Measurements from ENCODE around the gene SPECC1. TPM values are rescaled to one million over a fixed set of nuclear protein-coding genes. Genes with fewer than 3 reads are reported as not detected.

Gene SPECC1
- total and polyA plus RNA-seq, 2 of the 4 experiments (the other 2 are of a cell fraction): 16.9 to 26.2 TPM

DNA sequence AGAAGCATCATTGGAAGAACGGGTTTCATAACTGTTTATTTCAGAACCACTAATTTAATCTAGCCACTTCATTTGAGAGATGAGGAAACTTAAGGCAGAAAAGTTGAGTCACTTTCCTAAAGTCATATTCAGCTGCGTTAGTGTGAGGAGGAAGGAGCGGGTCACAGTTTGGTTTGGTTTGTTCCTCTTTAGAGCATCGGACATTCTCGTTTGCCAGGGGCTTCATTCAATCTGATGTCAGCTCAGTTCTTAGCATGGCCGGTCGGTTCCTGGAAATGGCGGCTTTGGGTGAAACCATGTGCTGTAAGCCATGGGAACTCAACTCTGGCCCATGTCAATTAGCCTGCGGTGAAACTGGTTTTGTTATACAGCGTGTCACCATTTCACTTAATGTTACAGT, 271.7 kb downstream of the SPECC1 start:
- no peak for ATAC-seq (ENCODE audit: low read depth)
- Histone ChIP-seq H3K18ac (ENCODE audit: low read depth, low read length) (no peak overlapping the region), H3K4ac (ENCODE audit: low read depth, low read length) (no peak overlapping the region), H3K9me1 (ENCODE audit: insufficient read depth, low read length) (peaks cover 24% of the 10 kb centered on the region), H2BK20ac (ENCODE audit: low read depth, low read length) (no peak overlapping the region), H3K27ac (ENCODE audit: insufficient read depth, low read length) (no peak overlapping the region), H3K27me3 (ENCODE audit: control insufficient read depth, insufficient read depth, low read length) (no peaks in the 10 kb centered on the region), H2BK5ac (ENCODE audit: low read depth, low read length, poor library complexity, severe bottlenecking) (no peak overlapping the region), H2BK120ac (ENCODE audit: low read depth, low read length) (no peak overlapping the region), H3K9ac (ENCODE audit: low read depth, low read length) (no peak overlapping the region), H2BK15ac (ENCODE audit: low read depth, low read length) (no peak overlapping the region), H4K20me1 (ENCODE audit: insufficient read depth, low read length) (no peaks in the 10 kb centered on the region), H3K36me3 (ENCODE audit: control insufficient read depth, insufficient read depth, low read length) (peaks cover 5% of the 10 kb centered on the region), H3K56ac (ENCODE audit: extremely low read depth, insufficient read depth, low read length) (no peak overlapping the region), H4K8ac (ENCODE audit: low read depth in 2 of 2, low read length in 2 of 2) (no peak overlapping the region), H4K91ac (ENCODE audit: insufficient read depth, low read depth, low read length) (no peak overlapping the region), H3K14ac (replicated peaks; ENCODE audit: low read depth, low read length) (no peak overlapping the region), H3K4me1 (ENCODE audit: control insufficient read depth, insufficient read depth, low read length) (peaks cover 16% of the 10 kb centered on the region), H3K4me2 (ENCODE audit: low read depth, low read length) (no peak overlapping the region), H3K4me3 (ENCODE audit: insufficient read depth, low read depth, low read length) (no peak overlapping the region), H3K23ac (ENCODE audit: low read depth, low read length) (no peak overlapping the region), H4K5ac (ENCODE audit: low read depth, low read length) (no peak overlapping the region), H2AFZ (replicated peaks; ENCODE audit: low read length, poor library complexity) (no peak overlapping the region), H2AK5ac (ENCODE audit: low read depth, low read length) (no peak overlapping the region), H3K79me1 (ENCODE audit: low read depth in 1 of 2, low read length in 2 of 2) (peaks cover 21 to 32% of the 10 kb centered on the region in 2 experiments), H3K9me3 (ENCODE audit: control insufficient read depth, insufficient read depth, low read length) (no peaks in the 10 kb centered on the region), H2AK9ac (replicated peaks; ENCODE audit: low read depth, low read length, poor library complexity) (no peak overlapping the region)
- in situ Hi-C loops (cut with MboI; ENCODE audit: low sequenced_read_pairs) (no loop called here), dilution Hi-C loops (cut with HindIII; ENCODE audit: low sequenced_read_pairs, unreplicated experiment) (no loop called here), intact Hi-C loops (cut with micrococcal nuclease) (no loop called here)
- DNase-seq: no peak
- ChIA-PET CTCF (no interaction called here), POLR2A (ENCODE audit: unreplicated experiment) (no interaction called here)
- no TSS peak for BruUV-seq (replicated peaks)
- WGBS, 2 experiments (ENCODE audit: extremely low coverage in 2 of 2, insufficient read length in 1 of 2): 100% methylated on average over 6 of the region's 10 CpGs; no CpG with 5 or more reads in 1 of the 2 experiments
- no peak for TF ChIP-seq MXI1 (IDR thresholded peaks at IDR 0.05; ENCODE audit: borderline replicate concordance, low read depth, low read length)
- TF ChIP-seq SMC3 (IDR thresholded peaks at IDR 0.05; ENCODE audit: low read depth, low read length): no peak
- TF ChIP-seq, protein P1, sequence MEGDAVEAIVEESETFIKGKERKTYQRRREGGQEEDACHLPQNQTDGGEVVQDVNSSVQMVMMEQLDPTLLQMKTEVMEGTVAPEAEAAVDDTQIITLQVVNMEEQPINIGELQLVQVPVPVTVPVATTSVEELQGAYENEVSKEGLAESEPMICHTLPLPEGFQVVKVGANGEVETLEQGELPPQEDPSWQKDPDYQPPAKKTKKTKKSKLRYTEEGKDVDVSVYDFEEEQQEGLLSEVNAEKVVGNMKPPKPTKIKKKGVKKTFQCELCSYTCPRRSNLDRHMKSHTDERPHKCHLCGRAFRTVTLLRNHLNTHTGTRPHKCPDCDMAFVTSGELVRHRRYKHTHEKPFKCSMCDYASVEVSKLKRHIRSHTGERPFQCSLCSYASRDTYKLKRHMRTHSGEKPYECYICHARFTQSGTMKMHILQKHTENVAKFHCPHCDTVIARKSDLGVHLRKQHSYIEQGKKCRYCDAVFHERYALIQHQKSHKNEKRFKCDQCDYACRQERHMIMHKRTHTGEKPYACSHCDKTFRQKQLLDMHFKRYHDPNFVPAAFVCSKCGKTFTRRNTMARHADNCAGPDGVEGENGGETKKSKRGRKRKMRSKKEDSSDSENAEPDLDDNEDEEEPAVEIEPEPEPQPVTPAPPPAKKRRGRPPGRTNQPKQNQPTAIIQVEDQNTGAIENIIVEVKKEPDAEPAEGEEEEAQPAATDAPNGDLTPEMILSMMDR (conservative IDR thresholded peaks at IDR 0.05; ENCODE audit: low read depth, low read length): no peak
- no peak for TF ChIP-seq RCOR1 (IDR thresholded peaks at IDR 0.05; ENCODE audit: insufficient replicate concordance, low read length)
- TF ChIP-seq, protein P2, sequence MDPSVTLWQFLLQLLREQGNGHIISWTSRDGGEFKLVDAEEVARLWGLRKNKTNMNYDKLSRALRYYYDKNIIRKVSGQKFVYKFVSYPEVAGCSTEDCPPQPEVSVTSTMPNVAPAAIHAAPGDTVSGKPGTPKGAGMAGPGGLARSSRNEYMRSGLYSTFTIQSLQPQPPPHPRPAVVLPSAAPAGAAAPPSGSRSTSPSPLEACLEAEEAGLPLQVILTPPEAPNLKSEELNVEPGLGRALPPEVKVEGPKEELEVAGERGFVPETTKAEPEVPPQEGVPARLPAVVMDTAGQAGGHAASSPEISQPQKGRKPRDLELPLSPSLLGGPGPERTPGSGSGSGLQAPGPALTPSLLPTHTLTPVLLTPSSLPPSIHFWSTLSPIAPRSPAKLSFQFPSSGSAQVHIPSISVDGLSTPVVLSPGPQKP (IDR thresholded peaks at IDR 0.05; ENCODE audit: borderline replicate concordance, low read depth, low read length): no peak
- TF ChIP-seq, protein P3, sequence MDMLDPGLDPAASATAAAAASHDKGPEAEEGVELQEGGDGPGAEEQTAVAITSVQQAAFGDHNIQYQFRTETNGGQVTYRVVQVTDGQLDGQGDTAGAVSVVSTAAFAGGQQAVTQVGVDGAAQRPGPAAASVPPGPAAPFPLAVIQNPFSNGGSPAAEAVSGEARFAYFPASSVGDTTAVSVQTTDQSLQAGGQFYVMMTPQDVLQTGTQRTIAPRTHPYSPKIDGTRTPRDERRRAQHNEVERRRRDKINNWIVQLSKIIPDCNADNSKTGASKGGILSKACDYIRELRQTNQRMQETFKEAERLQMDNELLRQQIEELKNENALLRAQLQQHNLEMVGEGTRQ (IDR thresholded peaks at IDR 0.05; ENCODE audit: low read depth, low read length): no peak
- no peak for TF ChIP-seq RAD21 (IDR thresholded peaks at IDR 0.05; ENCODE audit: low read length)
- no peak for TF ChIP-seq RFX5 (IDR thresholded peaks at IDR 0.05; ENCODE audit: low read depth, low read length)
- TF ChIP-seq MAZ (IDR thresholded peaks at IDR 0.05; ENCODE audit: borderline replicate concordance, low read depth, low read length): no peak
- no peak for TF ChIP-seq FOS (IDR thresholded peaks at IDR 0.05; ENCODE audit: low read depth, low read length)
- no peak for TF ChIP-seq POLR2A (IDR thresholded peaks at IDR 0.05; ENCODE audit: low read depth, low read length)
- no peak for TF ChIP-seq CHD1 (IDR thresholded peaks at IDR 0.05; ENCODE audit: low read depth, low read length)
- TF ChIP-seq NFE2L2 (IDR thresholded peaks at IDR 0.05; ENCODE audit: low read depth, low read length): no peak
- no peak for TF ChIP-seq BHLHE40 (IDR thresholded peaks at IDR 0.05; ENCODE audit: low read depth, low read length)
- TF ChIP-seq MAFK (IDR thresholded peaks at IDR 0.05; ENCODE audit: low read depth, low read length): no peak
- TF ChIP-seq CEBPB (IDR thresholded peaks at IDR 0.05; ENCODE audit: low read depth, low read length): no peak

Measured in IMR-90 (cell line).